Keratinocyte (primary cell): ENCODE data around the gene TUT7.

Source experiments
- CTCF ChIP-seq, 3 experiments: IDR thresholded peaks in 1 of 3; conservative IDR thresholded peaks in 1 of 3; optimal IDR thresholded peaks in 1 of 3; 2 replicates in 2 of 3; 3 replicates in 1 of 3; pipeline versions ENCODE3 to v1.5.1; 2011; ENCODE audit warnings: low read length in 3 of 3, mild to moderate bottlenecking in 3 of 3, moderate library complexity in 2 of 3, control low read depth in 1 of 3, inconsistent platforms in 1 of 3; ENCODE audit not compliant: insufficient read depth in 2 of 3; ENCODE audit errors: extremely low read depth in 1 of 3
- EZH2 ChIP-seq: IDR thresholded peaks from one replicate; pipeline ENCODE4 v1.6.1; 2012; ENCODE audit warnings: inconsistent platforms, mild to moderate bottlenecking, low read length, moderate library complexity

- TF ChIP-seq CTCF (optimal IDR thresholded peaks at IDR 0.05 in 1 of 3, IDR thresholded peaks at IDR 0.05 in 1 of 3, conservative IDR thresholded peaks at IDR 0.05 in 1 of 3; ENCODE audit: extremely low read depth in 1 of 3, insufficient read depth in 2 of 3, low read length in 3 of 3) (no peak), EZH2 (no peak)
These were observed 42.2 kb upstream of the TUT7 start for GRCh38 chr9:86396412-86396811.
